SJSA1 (cell line): ENCODE measurements around the gene RTEL1. TPM values are rescaled to one million over a fixed set of nuclear protein-coding genes. Genes with fewer than 3 reads are reported as not detected.
"Not testable (repeated sequence)": the region's sequence is repeated elsewhere in the genome, so short reads cannot be mapped to it uniquely, and the experiment has no call there.

ENCODE experiments used
- DNase-seq, 2 experiments: peaks; one replicate each; pipeline ENCODE4 v3.0.0-alpha.2; 2015 to 2020; ENCODE audit warnings: low spot score in 2 of 2, low read depth in 1 of 2
- H3K27ac ChIP-seq: fragments of 250-450 bp; sonication (Bioruptor Pico); 2 replicates; pipeline ENCODE4 v1.5.1; 2020; ENCODE audit warnings: mild to moderate bottlenecking, moderate library complexity
- H3K27me3 ChIP-seq: fragments of 250-450 bp; sonication (Bioruptor Pico); replicated peaks from 2 replicates; pipeline ENCODE4 v1.5.1; 2020; ENCODE audit warnings: mild to moderate bottlenecking, moderate library complexity
- H3K36me3 ChIP-seq: fragments of 250-450 bp; sonication (Bioruptor Pico); 2 replicates; pipeline ENCODE4 v1.5.1; 2020; ENCODE audit warnings: mild to moderate bottlenecking
- H3K4me1 ChIP-seq: fragments of 250-450 bp; sonication (Bioruptor Pico); replicated peaks from 2 replicates; pipeline ENCODE4 v1.6.1; 2021; ENCODE audit warnings: mild to moderate bottlenecking
- H3K4me3 ChIP-seq: fragments of 250-450 bp; sonication (Bioruptor Pico); 2 replicates; pipeline ENCODE4 v1.5.1; 2020; ENCODE audit warnings: mild to moderate bottlenecking
- H3K9me3 ChIP-seq: fragments of 250-450 bp; sonication (Bioruptor Pico); replicated peaks from 2 replicates; pipeline ENCODE4 v1.5.1; 2020; ENCODE audit warnings: mild to moderate bottlenecking
- total RNA-seq: library from RNA; depleted of rRNA; stranded (reverse); fragments of >200 nt; shearing (Covaris generic); gene quantifications from 2 replicates; pipeline ENCODE4 v1.2.3, GENCODE V29; 2014

RTEL1 gene
- total RNA-seq, 1 experiment from 2014 or later, result 11.0 TPM

DNA sequence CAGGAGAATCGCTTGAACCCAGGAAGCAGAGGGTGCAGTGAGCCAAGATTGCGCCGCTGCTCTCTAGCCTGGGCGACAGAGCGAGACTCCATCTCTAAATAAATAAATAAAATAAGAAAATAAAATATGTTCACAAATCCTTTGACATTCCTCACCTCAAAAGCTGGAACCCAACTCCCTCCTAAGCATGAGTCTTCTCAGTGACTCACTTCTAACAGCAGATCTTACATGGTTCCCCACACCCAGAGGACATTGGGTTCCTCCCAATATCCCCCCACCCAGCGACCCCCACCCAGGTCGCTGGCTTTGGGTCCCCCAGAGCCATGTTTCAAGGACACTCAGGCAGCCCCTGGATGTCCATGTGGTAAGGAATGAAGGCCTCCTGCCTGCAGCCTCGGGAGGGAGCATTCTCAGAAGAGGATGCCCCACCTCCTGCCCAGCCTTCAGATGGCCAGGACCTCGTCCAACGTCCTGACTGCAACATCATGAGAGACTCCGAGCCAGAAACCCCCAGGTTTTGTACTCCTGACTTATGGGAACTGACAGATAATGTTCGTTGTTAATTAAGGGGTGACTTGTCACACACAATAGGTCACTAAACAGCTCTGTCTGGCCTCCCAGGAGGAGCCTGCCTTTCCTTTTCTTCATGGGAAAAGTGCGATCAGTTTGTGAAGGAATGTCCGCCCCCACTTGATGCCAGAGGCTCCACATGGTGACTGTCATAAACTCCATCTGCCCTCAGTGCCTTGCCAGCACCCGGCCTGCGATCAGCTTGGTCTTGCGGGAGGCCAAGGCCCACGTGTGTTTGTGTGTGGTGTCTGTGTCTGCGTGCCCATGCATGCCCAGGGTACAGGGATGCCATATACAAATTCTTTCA, 21.1 kb upstream of the RTEL1 start:
- DNase-seq, result no peak

DNA sequence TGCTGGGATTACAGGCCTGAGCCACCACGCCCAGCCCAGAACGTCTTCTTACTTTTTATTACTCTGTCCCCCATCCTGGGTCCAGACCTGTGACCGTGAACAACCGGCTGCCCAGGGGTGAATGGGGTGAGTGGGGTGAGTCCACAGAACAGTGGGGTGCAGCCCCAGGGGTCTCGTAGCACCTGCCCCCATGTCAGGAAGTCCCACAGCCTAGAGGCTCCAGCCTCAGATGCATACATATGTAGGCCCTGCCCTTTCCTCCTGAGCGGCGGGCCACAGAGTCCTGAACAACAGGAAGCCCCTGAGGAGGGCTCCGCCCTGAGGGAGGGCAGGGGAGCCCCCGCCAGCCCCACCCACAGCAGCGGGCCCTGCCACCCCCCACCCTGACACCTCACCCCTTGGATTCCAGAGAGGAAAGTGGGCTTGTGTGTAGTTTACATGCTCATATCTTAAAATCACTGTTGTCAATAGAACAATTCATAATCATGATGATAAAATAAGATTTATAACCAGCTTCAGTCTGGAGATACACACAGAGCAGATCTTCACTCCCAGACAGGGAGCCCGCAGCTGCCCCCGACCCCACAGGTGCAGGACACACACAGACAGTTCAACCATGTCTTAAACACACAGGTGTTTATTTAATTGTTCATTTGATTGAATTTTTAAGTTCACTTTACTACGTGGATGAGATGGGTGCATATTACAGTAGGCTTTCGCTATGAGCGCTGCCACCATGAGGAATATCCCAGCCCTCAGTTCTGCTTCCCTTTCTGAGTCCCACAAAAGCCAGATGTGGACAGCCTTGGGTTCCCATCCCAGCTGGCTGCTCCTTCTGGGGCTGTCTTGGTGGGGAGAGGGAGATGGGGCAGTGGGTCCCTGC, 18.8 kb upstream of the RTEL1 start:
- peaks cover 11% of the 10 kb centered on the region for H3K4me1 ChIP-seq
- no peaks in the 10 kb centered on the region for H3K36me3 ChIP-seq
- peaks cover 12% of the 10 kb centered on the region for H3K27me3 ChIP-seq
- DNase-seq, result no peak
- no peak overlapping the region for H3K4me3 ChIP-seq
- no peak overlapping the region for H3K27ac ChIP-seq
- no peaks in the 10 kb centered on the region for H3K9me3 ChIP-seq

More for the DNA sequence above, 21.1 kb upstream of the RTEL1 start:
- Histone ChIP-seq H3K9me3 (no peaks in the 10 kb centered on the region), H3K36me3 (no peaks in the 10 kb centered on the region), H3K4me3 (no peak overlapping the region), H3K4me1 (peaks cover 4% of the 10 kb centered on the region), H3K27me3 (no peaks in the 10 kb centered on the region), H3K27ac (no peak overlapping the region)

DNA sequence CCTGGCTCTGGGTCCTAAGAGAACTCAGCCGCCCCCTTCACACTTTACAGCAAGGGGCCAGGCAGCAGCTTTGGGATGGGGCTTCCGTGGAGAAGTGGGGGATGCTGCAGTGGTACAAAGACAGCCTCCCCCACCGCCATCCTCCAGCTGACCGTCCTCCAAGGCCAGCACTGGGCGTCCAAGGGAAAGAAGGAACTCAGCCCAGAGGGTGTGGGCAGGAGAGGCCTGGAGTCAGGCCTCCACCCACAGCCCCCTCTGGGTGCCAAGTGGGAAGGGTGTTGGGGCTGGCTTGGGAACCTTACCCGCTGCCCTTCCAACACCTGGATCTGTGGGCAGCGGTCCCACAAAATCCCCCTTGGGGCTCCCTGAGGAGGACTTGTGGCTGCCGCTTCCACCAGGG, 18.0 kb upstream of the RTEL1 start:
- DNase-seq, result no peak
- peaks cover 11% of the 10 kb centered on the region for H3K4me1 ChIP-seq
- no peak overlapping the region for H3K4me3 ChIP-seq
- H3K27me3 ChIP-seq, result peaks cover 12% of the 10 kb centered on the region
- H3K9me3 ChIP-seq, result no peaks in the 10 kb centered on the region
- no peak overlapping the region for H3K27ac ChIP-seq
- no peaks in the 10 kb centered on the region for H3K36me3 ChIP-seq

DNA sequence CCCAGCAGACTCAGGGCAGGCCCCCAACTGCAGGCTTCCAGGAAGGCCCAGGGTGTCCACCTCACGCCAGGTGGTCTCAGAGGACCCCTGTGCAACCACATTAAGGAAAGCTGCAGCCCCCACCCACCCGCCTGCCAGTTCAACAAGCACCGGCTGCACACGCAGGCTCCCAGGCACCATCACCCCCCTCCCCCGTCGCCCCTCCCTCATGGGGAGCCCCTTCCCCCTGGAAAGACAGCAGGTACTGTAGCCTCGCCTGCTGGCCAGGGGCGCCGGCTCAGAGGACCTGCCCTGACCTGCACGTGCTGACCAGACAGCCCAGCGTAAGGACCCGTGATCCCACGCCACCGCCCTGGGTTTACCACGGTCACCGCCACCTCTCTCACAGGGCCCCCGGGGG, 17.4 kb upstream of the RTEL1 start:
- H3K27me3 ChIP-seq, result peaks cover 12% of the 10 kb centered on the region
- not testable (repeated sequence) for H3K36me3 ChIP-seq, H3K27ac ChIP-seq, DNase-seq, H3K4me3 ChIP-seq, H3K9me3 ChIP-seq
- peaks cover 11% of the 10 kb centered on the region for H3K4me1 ChIP-seq

DNA sequence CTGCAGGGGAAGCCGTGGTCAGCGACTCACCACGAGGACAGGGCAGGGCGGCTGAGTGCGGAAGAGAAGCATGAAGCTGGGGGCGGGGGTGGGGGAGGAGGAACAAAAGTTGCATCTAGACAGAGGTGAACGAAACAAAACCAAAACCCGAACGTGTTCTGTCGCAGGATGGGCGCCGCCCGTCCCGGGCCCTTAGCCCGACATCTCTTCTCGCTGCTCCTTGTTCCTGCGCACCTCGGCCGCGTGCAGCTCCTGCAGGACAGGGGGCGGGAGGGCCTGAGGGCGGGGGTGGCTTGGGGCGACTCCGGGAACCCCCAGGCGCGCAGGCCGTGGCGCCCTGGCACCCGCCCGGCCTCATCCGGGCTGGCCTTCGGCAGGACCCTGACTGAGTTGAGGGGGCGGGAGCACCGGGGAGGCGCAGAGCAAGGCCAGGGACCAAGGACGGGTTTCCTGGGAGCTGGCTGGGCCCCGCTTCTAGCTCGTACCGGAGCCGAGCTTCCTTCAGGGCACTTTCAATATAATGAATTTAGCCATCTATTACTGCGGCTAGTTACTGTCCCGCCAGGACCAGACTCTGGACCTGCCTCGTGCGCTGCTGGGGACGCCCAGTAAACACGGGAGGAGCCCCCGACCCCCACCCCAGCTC, 16.8 kb upstream of the RTEL1 start:
- H3K36me3 ChIP-seq, result no peaks in the 10 kb centered on the region
- peaks cover 12% of the 10 kb centered on the region for H3K27me3 ChIP-seq
- H3K9me3 ChIP-seq, result no peaks in the 10 kb centered on the region
- H3K4me3 ChIP-seq, result no peak overlapping the region
- peaks cover 11% of the 10 kb centered on the region for H3K4me1 ChIP-seq
- H3K27ac ChIP-seq, result no peak overlapping the region
- no peak for DNase-seq

DNA sequence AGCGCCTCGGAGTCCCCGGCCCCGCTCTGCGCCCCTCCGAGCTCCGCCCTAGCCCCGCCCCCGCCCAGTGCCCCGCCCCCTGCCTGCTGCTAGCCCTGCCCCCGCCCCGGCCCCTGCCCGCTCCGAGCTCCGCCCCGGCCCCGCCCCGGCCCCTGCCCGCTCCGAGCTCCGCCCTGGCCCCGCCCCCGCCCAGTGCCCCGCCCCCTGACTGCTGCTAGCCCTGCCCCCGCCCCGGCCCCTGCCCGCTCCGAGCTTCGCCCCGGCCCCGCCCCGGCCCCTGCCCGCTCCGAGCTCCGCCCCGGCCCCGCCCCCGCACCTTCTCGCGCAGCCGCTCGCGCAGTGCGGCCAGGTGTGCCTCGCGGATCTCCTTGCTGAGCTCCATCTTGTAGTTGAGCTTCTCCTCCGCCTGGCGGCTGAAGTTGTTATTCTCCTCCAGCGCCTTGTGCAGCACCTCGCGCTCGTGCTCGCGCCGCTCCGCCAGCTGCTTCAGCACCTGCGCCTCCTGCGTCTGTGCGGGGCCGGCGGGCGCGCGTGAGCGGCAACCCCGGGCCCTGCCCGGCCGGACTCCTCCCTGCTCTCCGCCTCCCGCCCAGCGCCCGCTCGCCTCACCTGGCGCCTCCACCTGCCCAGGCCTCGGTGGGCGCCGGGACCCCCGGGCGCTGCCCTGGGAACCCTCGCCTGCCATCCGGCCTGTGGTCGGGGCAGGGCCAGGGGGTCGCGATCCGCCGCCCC, 16.2 kb upstream of the RTEL1 start:
- Histone ChIP-seq H3K4me3 (peak overlapping the region; percentile 35), H3K9me3 (no peaks in the 10 kb centered on the region), H3K27ac (no peak overlapping the region), H3K36me3 (no peaks in the 10 kb centered on the region), H3K27me3 (peaks cover 12% of the 10 kb centered on the region), H3K4me1 (peaks cover 11% of the 10 kb centered on the region)
- DNase-seq, result peak in 1 of 2 experiments; percentile 78

DNA sequence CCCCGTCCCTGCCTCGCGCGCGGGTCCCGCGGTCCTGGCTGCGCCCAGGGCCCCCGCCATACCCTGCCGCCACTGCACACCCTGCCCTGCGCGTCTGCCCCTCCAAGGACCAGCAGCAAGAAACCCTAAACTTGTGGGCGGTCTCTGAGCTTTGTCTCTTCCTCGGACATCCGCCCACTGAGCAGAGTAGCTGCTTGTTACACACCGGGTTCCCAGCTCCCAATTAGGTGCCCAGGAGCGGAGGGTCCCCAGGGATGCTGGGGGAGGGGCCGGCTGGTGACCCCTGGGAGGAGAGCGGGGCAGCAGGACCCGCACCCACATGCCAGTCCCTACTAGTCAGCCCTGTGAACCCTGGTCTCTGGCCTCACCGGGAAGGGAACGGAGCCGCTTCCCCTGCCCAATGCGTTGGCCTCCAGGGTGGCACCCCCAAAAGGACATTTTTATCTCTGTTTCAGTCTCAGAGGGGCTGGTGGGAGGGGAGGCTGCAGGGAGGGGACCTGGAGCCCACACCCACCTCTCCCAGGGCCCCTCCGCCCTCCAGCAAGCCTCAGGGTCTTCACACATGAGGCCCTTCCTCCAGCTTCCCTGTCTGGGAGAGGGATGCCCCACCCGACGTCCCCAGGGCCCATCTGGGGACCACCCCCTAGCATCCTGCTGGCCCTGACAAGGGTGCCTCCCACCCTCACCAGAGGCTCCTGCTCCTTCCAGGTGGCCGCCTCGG, 15.4 kb upstream of the RTEL1 start:
- no peaks in the 10 kb centered on the region for H3K9me3 ChIP-seq
- H3K36me3 ChIP-seq, result no peaks in the 10 kb centered on the region
- H3K4me3 ChIP-seq, result peak overlapping the region; percentile 35
- H3K4me1 ChIP-seq, result peaks cover 11% of the 10 kb centered on the region
- DNase-seq, result no peak
- H3K27ac ChIP-seq, result no peak overlapping the region
- peaks cover 12% of the 10 kb centered on the region for H3K27me3 ChIP-seq

DNA sequence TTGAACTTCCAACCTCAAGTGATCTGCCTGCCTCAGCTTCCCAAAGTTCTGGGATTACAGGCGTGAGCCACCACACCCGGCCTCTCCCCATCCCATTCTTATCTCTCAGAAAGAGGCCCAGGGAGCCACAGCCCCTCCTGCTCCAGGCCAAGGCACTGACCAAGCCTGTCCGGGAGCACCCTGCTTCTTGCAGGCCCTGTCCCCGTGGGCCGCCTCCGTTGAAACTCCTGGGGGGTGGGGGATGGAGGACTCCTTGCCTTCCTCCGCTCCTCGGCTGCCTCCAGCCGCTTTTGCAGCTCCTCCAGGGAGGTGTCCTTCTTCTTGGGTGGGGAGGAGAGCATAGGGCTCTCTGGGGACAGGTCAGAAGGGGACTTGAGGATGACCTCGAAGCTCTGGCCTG, 14.6 kb upstream of the RTEL1 start:
- H3K4me1 ChIP-seq, result peaks cover 11% of the 10 kb centered on the region
- H3K36me3 ChIP-seq, result no peaks in the 10 kb centered on the region
- no peak overlapping the region for H3K4me3 ChIP-seq
- no peak for DNase-seq
- no peak overlapping the region for H3K27ac ChIP-seq
- H3K27me3 ChIP-seq, result peaks cover 12% of the 10 kb centered on the region
- H3K9me3 ChIP-seq, result no peaks in the 10 kb centered on the region

DNA sequence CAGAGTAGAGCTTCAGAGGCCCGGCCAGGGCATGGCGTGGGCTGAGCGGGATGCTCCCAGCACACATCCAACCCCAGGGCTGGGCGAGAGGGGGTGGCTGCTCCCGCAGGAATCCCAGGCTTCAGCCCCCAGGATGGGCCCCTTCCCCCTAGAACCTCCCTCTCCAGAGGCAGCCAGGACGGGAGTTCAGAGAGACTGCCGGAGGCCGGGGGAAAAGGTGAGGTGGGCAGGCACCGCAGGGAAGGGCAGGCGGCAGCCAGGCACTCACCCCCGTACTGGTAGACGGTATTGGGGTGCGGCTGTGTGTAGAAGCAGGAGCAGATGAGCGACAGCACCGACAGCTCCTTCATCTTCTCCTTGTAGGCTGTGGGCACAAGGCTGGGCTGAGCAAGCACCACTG, 14.2 kb upstream of the RTEL1 start:
- DNase-seq, result no peak
- H3K36me3 ChIP-seq, result no peaks in the 10 kb centered on the region
- no peak overlapping the region for H3K27ac ChIP-seq
- no peaks in the 10 kb centered on the region for H3K9me3 ChIP-seq
- H3K27me3 ChIP-seq, result peaks cover 12% of the 10 kb centered on the region
- H3K4me1 ChIP-seq, result peaks cover 11% of the 10 kb centered on the region
- H3K4me3 ChIP-seq, result no peak overlapping the region

DNA sequence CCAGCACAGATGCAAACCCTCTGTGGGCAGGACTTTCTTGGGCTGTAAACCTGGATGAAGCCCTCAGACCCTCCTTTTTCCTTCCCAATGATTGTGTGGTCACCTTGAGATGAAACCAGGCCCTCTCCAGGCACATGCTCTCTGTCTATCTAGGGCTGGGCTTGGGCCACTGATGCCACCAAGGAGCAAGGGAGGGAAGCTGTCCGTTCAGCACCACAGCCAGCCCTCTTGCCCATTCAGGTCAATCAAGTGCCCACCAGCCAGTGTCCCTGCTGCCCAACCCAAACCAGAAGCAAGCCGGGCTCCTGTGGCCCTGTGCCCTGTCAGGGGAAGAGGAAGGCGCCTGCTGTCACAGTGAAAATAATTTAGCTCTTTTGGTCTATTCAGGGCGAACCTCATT, 12.9 kb upstream of the RTEL1 start:
- no peak for DNase-seq
- no peak overlapping the region for H3K4me3 ChIP-seq
- H3K9me3 ChIP-seq, result no peaks in the 10 kb centered on the region
- H3K27ac ChIP-seq, result no peak overlapping the region
- peaks cover 12% of the 10 kb centered on the region for H3K27me3 ChIP-seq
- no peaks in the 10 kb centered on the region for H3K36me3 ChIP-seq
- H3K4me1 ChIP-seq, result peaks cover 11% of the 10 kb centered on the region

DNA sequence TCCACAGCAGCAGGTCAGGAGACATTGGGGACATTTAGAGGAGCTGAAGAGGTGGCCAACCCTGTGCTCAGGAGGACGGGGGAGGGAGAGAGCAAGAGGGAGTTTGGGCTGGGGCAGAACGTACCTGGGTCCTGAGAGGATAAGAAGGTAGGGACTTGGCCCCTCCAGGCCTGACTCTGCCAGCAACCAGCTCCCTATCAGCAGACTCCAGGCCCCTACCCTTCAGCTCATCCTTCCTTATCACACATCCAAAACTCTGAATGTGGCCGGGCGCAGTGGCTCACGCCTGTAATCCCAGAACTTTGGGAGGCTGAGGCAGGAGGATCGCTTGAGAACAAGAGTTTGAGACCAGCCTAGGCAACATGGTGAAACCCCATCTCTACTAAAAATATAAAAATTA, 9.9 kb upstream of the RTEL1 start:
- H3K4me1 ChIP-seq, result peaks cover 12% of the 10 kb centered on the region
- no peaks in the 10 kb centered on the region for H3K9me3 ChIP-seq
- DNase-seq, result no peak
- H3K4me3 ChIP-seq, result no peak overlapping the region
- H3K36me3 ChIP-seq, result no peaks in the 10 kb centered on the region
- no peak overlapping the region for H3K27ac ChIP-seq
- peaks cover 23% of the 10 kb centered on the region for H3K27me3 ChIP-seq

DNA sequence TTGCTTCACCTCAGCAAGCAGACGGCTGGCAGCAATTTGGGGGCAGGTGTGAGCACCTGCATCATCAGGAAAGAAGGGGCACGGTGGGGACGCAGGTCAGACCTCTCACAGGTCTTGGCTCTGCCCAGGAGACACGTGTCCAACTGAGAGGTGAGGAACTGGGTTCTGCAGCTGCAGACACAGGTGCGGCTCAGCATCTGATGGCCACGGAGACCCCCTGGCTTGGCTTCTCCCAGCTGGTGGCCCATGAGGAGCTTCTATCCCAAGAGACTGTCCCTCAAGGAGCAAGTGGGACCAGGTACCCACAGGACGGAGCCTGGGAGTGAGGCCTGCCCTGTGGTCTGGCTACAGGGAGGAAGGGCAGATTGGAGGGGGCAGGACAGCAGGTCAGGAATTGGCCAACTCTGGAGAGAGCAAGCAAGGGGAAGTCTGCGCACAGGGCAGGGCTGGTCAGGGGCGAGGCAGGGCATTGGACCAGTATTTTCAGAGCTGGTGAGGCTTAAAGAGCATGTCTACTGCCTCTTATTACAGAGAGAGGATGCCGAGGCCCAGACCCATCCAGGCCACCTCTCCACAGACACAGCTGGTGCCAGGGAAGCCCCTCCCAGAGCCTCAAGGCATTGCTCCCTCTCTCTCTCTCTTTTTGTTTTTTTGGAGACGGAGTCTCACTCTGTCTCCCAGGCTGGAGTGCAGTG, 9.1 kb upstream of the RTEL1 start:
- Histone ChIP-seq H3K27ac (no peak overlapping the region), H3K4me3 (no peak overlapping the region), H3K36me3 (no peaks in the 10 kb centered on the region), H3K27me3 (peaks cover 27% of the 10 kb centered on the region), H3K4me1 (peaks cover 17% of the 10 kb centered on the region), H3K9me3 (no peaks in the 10 kb centered on the region)
- no peak for DNase-seq
